Muscle of arm (tissue), 12 donors: ENCODE results near the gene DMWD. TPM values are rescaled to one million over a fixed set of nuclear protein-coding genes. Genes with fewer than 3 reads are reported as not detected.
"Not testable (repeated sequence)": the region's sequence is repeated elsewhere in the genome, so short reads cannot be mapped to it uniquely, and the experiment has no call there.

ENCODE experiments used
- DNase-seq: peaks from one replicate; pipeline ENCODE4 v3.0.0-alpha.2; 2013
- polyA plus RNA-seq, 12 donors: library from polyadenylated mRNA; unstranded; fragments of 120-200 nt; gene quantifications; one replicate each; pipeline ENCODE4 v1.2.1, GENCODE V29; 2013; ENCODE audit not compliant: insufficient read length in 12 of 12

DMWD gene
- polyA plus RNA-seq, 12 donors: 28.6 to 389 (median 43.8) TPM

- no peak for DNase-seq
These were observed 27.9 kb upstream of the DMWD start for GRCh38 chr19:45820413-45821102.

DNA sequence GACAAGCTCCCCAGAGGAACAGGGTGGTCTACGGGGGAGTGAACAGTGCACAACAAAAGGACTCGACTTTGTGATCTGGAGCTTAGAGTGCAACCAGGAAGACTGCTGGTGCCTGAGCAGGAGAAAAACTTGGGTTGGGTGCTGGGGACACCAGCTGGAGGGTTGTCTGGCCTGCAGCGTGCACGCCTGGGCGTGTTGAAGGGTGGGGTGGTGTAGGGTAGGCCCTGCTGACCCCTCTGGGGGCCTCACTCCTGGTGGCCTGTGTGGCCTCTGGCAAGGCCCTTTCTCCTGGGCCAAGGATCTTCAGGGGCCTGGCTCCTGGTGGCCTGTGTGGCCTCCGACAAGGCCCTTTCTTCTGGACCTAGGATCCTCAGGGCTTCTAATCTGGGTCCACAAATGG lies 27.1 kb upstream of the DMWD start:
- no peak for DNase-seq

DNA sequence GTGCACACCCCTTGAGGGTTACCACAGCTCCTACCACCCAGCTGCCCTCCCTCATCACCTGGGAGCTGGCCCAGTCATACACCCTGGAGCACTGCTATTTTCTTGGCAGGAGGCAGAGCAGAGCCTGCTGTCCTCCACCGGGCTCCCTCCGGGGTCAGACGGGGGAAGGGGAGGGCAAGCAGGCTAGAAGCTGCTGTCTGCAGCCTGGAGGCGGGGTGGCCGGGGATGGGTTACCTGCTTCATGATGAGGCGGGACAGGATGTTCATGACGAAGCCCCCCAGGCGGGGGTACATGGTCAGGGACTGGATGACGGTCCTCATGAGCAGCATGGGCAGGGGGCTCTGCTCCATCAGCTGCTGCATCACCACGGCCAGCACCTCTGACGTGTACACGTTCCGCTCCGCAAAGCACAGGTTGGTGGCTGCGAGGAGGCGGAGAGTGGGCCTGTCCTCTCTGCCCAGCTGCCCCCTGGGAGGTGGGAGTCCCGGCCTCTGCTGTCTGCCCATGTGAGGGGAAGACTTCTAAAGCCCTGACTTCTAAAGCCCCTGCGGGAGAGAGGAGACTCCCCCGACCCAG lies 25.2 kb upstream of the DMWD start:
- no peak for DNase-seq

GRCh38 chr19:45817010-45817724 lies 24.5 kb upstream of the DMWD start:
- DNase-seq: peak; percentile 92

DNA sequence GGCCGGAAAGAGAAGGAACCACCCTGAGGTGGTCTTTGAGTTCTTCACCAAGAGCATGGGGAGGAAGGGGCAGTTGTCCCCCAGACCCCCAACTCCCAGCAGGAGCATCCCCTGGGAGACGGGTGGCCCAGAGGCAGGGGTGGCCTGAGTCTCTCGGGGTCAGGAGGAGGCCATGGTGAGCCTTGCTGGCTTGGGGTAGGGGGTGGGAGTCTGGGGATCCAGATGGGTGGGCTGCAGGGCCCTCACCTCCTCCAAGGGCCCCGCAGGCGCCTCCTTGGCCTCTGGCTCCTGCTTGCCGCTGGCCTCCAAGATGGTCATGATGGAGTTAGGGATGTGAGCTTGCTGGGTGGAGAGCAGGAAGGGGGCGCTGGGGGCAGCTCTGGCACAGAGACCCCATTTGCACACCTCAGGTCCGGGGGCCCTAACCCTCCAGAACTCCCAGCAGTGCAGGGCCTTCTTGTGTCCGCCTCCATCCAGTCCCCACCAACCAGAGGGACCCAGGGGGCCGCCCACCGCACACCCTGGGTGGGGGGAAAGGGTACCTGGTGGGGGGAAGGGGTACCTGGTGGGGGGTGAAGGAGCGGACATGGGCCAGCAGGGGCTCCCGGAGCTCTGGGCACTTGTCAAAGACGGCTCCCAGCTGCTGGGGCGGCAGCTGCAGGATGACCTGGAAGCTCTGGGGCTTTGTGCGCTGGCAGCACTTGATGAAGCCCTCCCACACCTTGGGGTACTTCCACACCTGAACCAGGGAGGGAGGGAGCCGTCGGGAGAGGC lies 23.8 kb upstream of the DMWD start:
- DNase-seq: no peak

- peak; percentile 53 for DNase-seq
These were observed 23.0 kb upstream of the DMWD start for GRCh38 chr19:45815481-45816216.

- no peak for DNase-seq
These were observed 22.3 kb upstream of the DMWD start, which contains the start of gene RSPH6A for GRCh38 chr19:45814851-45815480. Gene RSPH6A (minus strand): TSS chr19:45815308. CDS start chr19:45815176, 132 bp downstream.

DNA sequence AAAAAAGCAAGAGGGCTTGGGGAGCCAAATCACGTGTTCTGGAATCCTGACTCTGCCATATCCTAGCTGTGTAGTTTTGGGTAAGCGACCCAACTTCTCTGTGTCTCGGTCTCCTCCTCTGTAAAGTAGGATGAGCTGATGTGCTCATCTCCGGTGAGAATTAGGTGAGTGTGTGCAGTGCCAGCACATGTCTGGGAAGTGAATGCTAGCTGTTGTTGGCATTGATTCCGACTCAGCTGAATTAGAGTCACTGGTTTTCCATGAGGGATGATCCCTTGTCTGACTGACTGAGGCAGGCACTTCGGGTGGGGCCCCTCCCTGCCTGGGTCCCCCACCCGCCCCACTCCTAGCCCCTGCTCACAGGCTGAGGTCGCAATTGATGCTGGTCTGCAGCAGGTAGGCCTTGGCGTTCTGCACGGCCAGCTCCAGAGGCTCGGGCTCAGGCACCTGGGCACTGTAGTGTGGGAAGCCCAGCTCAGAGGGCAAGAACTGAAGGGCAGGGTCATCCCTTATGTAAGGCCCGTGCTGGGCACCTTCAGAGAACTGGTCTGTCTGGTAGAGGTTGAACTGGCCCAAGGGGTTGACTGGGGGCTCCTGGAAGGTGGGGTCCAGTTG lies 21.6 kb upstream of the DMWD start:
- no peak for DNase-seq

DNA sequence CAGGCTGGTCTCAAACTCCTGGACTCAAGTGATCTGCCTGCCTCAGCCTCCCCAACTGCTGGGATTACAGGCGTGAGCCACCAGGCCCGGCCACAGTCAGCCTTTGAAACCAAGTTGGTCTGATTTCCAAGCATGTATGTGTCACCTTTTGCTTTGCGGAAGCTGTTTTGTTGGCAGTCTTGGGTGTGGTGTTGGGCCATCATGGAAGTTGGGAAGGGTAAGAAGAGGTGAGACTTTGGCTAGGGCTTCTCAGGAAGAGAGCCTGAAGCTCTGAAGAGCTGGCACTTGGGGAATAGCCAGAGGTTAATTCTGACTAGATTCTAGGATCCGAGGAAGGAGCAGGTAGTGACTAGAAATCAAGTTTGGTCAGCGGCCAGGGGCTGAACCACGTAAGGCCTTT lies 19.7 kb upstream of the DMWD start:
- no peak for DNase-seq

DNA sequence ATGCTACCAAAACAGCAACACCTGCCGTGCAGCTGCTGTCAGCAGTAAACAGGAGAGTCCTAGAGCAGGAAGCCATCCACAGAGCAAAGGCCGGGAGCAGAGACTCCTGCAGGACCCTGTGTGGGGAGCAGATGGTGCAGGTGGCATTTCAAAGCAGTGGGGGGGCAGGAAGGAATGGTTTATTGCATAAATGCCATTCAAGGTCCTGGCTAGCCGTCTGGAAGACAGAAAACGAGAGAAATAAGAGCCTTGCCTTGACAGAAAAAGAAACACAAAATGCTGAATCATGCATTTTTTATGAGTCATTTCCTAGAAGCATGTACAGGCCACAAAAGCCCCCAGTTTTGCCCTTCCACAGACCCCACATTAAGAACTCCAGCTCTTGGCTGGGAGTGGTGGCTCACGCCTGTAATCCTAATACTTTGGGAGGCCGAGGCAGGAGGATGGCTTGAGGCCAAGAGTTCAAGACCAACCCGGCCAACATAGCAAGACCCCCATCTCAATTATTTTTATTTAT lies 17.1 kb upstream of the DMWD start:
- DNase-seq: no peak

- DNase-seq: no peak
These were observed 13.1 kb upstream of the DMWD start for GRCh38 chr19:45805719-45806118.

DNA sequence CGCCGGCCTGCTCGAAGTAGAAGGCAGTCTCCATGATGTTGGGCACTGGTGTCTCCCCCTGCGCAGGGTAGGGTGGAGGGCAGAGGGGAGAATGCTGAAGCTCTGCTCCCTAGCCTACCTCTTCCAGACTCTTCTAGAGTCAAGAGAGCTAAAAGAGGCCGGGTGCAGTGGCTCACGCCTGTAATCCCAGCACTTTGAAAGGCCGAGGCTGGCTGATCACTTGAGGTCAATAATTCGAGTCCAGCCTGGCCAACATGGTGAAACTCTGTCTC lies 12.2 kb upstream of the DMWD start:
- DNase-seq: no peak

DNA sequence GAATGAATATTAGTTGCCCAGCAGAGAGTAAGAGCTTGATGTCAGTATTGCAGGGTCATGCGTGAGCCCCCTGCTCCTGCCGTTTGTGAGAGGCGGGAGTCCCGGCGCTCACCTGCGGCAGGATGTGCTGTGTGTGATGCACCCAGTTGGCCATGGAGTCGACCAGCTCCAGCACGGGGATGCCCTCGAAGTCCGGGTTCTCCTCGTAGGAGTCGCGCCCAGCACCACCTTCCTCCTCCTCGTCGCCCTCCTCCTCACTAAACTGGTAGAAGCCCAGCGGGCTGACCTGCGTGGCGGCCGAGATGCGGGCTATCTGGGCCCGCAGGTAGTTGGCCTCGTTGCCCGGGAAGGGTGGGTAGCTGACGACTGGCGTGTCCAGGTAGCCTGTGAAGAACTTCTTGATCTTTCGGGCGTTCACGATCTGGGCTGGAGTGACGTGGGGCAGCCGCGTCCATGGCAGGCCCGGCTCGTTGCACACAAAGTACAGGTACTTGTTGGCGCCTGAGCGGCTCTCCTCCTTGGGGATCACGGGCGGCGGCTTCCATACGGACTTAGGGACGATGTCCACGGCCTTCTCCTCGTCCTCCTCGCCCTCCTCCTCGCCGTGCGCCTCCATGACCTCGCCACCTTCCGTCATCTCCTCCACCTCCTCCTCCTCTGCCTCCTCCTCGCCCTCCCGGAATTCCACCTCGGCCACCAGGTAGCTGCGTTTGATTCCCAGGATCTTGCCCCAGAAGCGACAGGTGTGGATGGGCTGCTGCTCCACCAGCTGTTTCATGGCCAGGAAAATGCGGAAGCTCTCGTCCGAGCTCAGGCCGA lies 11.7 kb upstream of the DMWD start:
- no peak for DNase-seq

DNA sequence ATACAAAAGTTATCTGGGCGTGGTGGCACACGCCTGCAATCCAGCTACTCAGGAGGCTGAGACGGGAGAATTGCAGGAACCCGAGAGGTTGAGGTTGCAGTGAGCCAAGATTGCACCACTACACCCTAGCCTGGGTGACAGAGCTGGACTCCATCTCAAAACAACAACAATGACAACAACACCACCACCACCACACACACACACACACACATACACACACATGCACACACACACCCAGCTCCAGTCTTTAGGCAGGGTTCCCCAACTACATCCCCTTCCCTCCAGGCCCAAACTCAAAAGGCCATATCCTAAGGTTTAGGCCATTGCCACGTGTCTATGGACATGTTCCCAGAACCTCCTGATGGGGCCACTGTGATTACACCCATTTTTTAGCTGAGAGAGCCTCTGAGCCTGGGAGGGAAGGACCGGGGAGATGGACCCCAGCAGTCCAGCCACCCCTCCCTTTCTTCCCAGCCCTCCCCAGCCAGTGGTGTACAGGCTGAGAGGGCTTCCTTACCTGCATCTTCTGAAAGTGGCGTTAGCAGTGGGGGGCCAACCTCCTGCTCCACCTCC lies 9.0 kb upstream of the DMWD start:
- DNase-seq: no peak

DNA sequence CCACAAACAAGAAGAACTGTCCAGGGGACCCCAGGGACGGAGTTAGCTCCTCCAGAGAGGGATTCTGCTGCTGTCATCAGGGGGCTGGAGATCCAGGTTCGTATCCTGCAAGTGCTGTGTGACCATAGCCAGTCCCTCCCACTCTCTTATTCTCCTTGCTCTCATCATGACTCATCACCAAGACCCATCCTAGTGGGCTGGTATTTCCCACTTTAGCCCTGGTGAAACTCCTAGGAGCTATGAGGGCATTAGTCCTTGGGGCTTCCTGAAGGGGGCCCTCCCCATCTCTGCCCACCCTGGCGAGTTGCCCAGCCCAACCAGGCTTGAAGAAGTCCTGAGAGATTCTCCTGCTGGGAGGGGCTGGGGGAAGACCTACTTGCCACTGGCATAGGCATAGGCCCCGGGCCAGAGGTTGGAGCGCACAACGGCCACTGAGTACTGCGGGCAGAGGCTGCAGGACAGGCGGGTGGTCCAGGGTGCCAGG lies 7.5 kb upstream of the DMWD start:
- DNase-seq: no peak

GRCh38 chr19:45799541-45799940 lies 6.9 kb upstream of the DMWD start:
- DNase-seq: not testable (repeated sequence)

GRCh38 chr19:45798995-45799517 lies 6.4 kb upstream of the DMWD start:
- DNase-seq: peak; percentile 75

DNA sequence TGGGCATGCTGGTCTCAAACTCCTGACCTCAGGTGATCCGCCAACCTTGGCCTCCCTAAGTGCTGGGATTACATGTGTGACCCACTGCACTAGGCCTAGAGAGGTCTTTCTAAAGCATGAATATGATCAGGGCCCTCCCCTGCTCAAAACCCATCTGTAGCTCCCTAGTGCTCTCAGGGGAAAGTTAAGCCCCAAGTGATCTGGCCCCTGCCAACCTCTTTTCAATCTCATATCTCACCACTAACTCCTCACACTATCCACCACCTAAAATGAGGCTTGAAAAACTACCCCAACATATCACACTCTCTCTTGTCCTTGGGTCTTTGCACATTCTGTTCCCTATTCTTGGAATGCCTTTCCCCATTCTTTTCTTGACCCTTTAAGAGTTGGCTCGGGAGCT lies 2.0 kb upstream of the DMWD start:
- no peak for DNase-seq

DNA sequence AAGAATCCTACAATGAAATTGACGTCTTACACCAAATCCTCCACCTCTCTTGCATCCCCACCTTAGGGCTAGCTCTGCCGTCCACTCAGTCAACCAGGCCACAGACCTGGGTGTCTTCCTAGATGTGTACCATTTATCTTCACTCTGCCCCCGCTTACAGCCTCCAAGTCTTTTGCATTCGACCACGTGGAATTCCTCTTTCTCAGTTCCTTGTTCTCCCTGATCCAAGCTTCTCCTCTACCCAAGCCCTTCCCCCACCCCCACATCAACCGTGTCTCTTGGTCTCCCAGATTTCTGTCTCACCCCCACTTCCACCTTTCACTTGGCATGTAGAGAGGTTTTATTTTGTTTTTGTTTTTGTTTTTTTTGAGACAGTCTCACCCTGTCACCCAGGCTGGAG lies 1.2 kb upstream of the DMWD start:
- no peak for DNase-seq
